ENCODE data around the gene EMP1. TPM values are rescaled to one million over a fixed set of nuclear protein-coding genes. Genes with fewer than 3 reads are reported as not detected.

The EMP1 gene
- total RNA-seq, 1 donor from 2014 or later, result 163 TPM

GRCh38 chr12:13268581-13268980, 72.1 kb downstream of the EMP1 start:
- Mint-ChIP-seq H3K27me3 (ENCODE audit: unreplicated experiment) (peaks cover 58% of the 10 kb centered on the region), H3K4me3 (ENCODE audit: unreplicated experiment) (no peak overlapping the region), H3K36me3 (ENCODE audit: unreplicated experiment) (no peaks in the 10 kb centered on the region), H3K27ac (ENCODE audit: unreplicated experiment) (no peak overlapping the region), H3K9me3 (ENCODE audit: unreplicated experiment) (no peaks in the 10 kb centered on the region), H3K4me1 (ENCODE audit: unreplicated experiment) (no peaks in the 10 kb centered on the region)
- TF ChIP-seq CTCF (IDR thresholded peaks at IDR 0.05), result no peak
- DNase-seq (ENCODE audit: extremely low spot score, unreplicated experiment), result no peak

Other genes starting within 250 kb of the EMP1 start
- not detected in 2 replicates for gene GPRC5D, start 244.6 kb upstream of the EMP1 start, total RNA-seq
- 54.8 and 56.7 TPM in 2 replicates for gene HEBP1, start 196.5 kb upstream of the EMP1 start, total RNA-seq
- 5.0 and 6.8 TPM in 2 replicates for gene FAM234B, start 152.3 kb upstream of the EMP1 start, total RNA-seq
- not detected in 2 replicates for gene GSG1, start 93.1 kb upstream of the EMP1 start, total RNA-seq

All from osteocyte (in vitro differentiated cells).